DMS114 treated with DMSO at 0.1 percent for 48 hours (cell line): ENCODE data around the gene PCOLCE2.

ENCODE experiments used
- DNase-seq: peaks from one replicate; lab custom pipeline; 2025; ENCODE audit not compliant: unreplicated experiment; lab: John Stamatoyannopoulos, UW

Gene PCOLCE2

GRCh38 chr3:142817356-142817755 lies 71.5 kb downstream of the PCOLCE2 start:
- DNase-seq: no peak

- DNase-seq: no peak
These were observed 73.1 kb downstream of the PCOLCE2 start for GRCh38 chr3:142815803-142816202.

GRCh38 chr3:142809259-142809658 lies 79.6 kb downstream of the PCOLCE2 start:
- DNase-seq: no peak

- DNase-seq: no peak
These were observed 80.6 kb downstream of the PCOLCE2 start for GRCh38 chr3:142808103-142808917.

GRCh38 chr3:142802891-142803290 lies 86.0 kb downstream of the PCOLCE2 start:
- DNase-seq: no peak

GRCh38 chr3:142801746-142802145 lies 87.1 kb downstream of the PCOLCE2 start:
- DNase-seq: no peak

GRCh38 chr3:142796823-142797222 lies 92.1 kb downstream of the PCOLCE2 start:
- no peak for DNase-seq

GRCh38 chr3:142795332-142795731 lies 93.6 kb downstream of the PCOLCE2 start:
- DNase-seq: no peak

GRCh38 chr3:142794508-142794907 lies 94.4 kb downstream of the PCOLCE2 start:
- no peak for DNase-seq

- no peak for DNase-seq
These were observed 101.2 kb downstream of the PCOLCE2 start for GRCh38 chr3:142787719-142788118.

GRCh38 chr3:142785996-142786395 lies 102.9 kb downstream of the PCOLCE2 start:
- DNase-seq: no peak

- no peak for DNase-seq
These were observed 104.7 kb downstream of the PCOLCE2 start for GRCh38 chr3:142784228-142784627.

- DNase-seq: no peak
These were observed 106.3 kb downstream of the PCOLCE2 start for GRCh38 chr3:142782616-142783015.

GRCh38 chr3:142779591-142779990 lies 109.3 kb downstream of the PCOLCE2 start:
- DNase-seq: no peak

- DNase-seq: no peak
These were observed 110.3 kb downstream of the PCOLCE2 start for GRCh38 chr3:142778541-142778940.

GRCh38 chr3:142777927-142778326 lies 111.0 kb downstream of the PCOLCE2 start:
- DNase-seq: no peak

- no peak for DNase-seq
These were observed 120.5 kb downstream of the PCOLCE2 start for GRCh38 chr3:142768338-142768737.
